ENCODE data around the gene ITIH3. TPM values are rescaled to one million over a fixed set of nuclear protein-coding genes. Genes with fewer than 3 reads are reported as not detected.

ITIH3 gene
- total RNA-seq, 1 experiment from 2014 or later: 0.37 TPM

DNA sequence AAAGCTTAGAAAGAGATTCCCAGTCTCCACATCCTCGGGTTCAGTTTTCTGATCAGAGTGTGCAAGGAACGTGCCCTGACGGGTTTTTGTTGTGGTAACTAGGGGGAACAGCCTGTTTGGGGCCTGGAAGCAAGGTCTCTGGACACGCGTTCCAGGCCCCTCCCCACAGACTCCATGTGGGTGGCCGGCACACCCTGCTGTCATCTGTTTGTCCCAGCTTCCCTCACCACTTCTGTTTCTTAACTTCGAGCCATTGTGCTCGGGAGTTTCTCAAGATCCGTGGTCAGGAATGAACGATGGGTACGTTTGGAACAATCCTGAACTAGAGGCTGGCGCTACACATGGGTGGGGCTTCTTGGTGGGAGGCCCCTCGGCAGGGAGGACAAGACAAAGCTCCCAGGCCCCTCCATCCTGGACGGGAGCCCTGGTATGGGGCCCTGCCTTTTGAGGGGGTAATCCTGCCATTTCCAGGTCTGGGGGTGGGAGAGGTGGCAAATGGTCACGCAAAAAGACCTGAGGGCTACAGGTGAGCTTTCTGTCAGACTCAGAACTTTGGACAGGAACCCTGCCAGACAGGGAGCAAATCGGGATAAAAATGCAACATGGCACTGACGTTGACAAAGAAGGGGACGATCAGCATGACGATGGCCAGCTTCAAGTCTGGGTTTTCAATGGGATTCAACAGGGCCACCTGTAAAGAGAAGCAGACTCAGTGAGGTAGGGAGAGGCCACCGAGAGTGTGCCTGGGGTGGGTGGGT lies 48.7 kb downstream of the ITIH3 start (continued):
- TF ChIP-seq IRF2 (CRISPR knock-in tag; IDR thresholded peaks at IDR 0.05; ENCODE audit: borderline replicate concordance, low read depth) (no peak), HMGA2 (CRISPR knock-in tag; IDR thresholded peaks at IDR 0.05) (no peak), KAT7 (CRISPR knock-in tag; IDR thresholded peaks at IDR 0.05; ENCODE audit: borderline replicate concordance) (no peak), ZNF232 (CRISPR knock-in tag; IDR thresholded peaks at IDR 0.05) (no peak), NR3C1 (CRISPR knock-in tag; conservative IDR thresholded peaks at IDR 0.05; ENCODE audit: low read depth) (no peak), JUN (CRISPR knock-in tag; IDR thresholded peaks at IDR 0.05) (no peak), PRRX2 (CRISPR knock-in tag; IDR thresholded peaks at IDR 0.05) (no peak)
- TF ChIP-seq, protein P1, sequence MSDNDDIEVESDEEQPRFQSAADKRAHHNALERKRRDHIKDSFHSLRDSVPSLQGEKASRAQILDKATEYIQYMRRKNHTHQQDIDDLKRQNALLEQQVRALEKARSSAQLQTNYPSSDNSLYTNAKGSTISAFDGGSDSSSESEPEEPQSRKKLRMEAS (CRISPR knock-in tag; IDR thresholded peaks at IDR 0.05): no peak

DNA sequence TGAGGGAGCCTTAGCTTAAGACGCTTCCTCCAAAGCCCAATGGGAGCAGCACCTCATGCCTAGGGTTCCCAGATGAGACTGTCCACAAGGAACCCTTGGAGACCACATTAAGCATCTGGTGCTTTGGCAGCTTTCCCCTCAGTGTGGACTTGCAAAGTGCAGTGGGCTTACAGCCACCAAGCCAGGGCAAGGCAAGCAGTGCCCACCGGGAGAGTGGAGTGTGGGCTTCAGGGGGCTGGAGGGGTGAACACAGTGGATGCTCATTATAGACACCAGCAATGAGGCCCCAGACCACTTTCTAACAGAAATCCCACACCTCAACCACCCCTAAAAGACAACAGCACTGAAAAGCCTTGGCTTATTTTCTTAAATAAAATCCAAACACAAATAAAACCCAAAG lies 49.3 kb downstream of the ITIH3 start:
- no peaks in the 10 kb centered on the region for H3K27me3 Mint-ChIP-seq (ENCODE audit: low read depth)
- no peak for ATAC-seq
- H3K4me3 Mint-ChIP-seq: no peak overlapping the region
- peaks cover 3% of the 10 kb centered on the region; the same call in 1 of the 2 replicates for H3K4me1 Mint-ChIP-seq
- H3K9me3 Mint-ChIP-seq: no peaks in the 10 kb centered on the region
- CTCF ChIA-PET: interaction anchor here (1.3 to 1.8 kb wide), 4 partner anchors 23 to 51 kb away, joined by 3 to 10 read pairs (median 4); partner anchors contain the start of gene ITIH3
- peaks cover 22% of the 10 kb centered on the region for H3K36me3 Mint-ChIP-seq
- DNase-seq (ENCODE audit: low spot score): no peak
- H3K27ac Mint-ChIP-seq: no peak overlapping the region
- POLR2A ChIA-PET: interaction anchor here (0.6 to 0.7 kb wide), 2 partner anchors 12 to 62 kb away, joined by 3 to 4 read pairs; no protein-coding TSS in a partner anchor
- no peak for TF ChIP-seq MXD4 (CRISPR knock-in tag; IDR thresholded peaks at IDR 0.05; ENCODE audit: borderline replicate concordance)
- no peak for TF ChIP-seq ZNF396 (CRISPR knock-in tag; IDR thresholded peaks at IDR 0.05; ENCODE audit: borderline replicate concordance)
- TF ChIP-seq KAT7 (CRISPR knock-in tag; IDR thresholded peaks at IDR 0.05; ENCODE audit: borderline replicate concordance): no peak
- TF ChIP-seq, protein P2, sequence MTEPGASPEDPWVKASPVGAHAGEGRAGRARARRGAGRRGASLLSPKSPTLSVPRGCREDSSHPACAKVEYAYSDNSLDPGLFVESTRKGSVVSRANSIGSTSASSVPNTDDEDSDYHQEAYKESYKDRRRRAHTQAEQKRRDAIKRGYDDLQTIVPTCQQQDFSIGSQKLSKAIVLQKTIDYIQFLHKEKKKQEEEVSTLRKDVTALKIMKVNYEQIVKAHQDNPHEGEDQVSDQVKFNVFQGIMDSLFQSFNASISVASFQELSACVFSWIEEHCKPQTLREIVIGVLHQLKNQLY (CRISPR knock-in tag; IDR thresholded peaks at IDR 0.05): no peak
- TF ChIP-seq, protein P3, sequence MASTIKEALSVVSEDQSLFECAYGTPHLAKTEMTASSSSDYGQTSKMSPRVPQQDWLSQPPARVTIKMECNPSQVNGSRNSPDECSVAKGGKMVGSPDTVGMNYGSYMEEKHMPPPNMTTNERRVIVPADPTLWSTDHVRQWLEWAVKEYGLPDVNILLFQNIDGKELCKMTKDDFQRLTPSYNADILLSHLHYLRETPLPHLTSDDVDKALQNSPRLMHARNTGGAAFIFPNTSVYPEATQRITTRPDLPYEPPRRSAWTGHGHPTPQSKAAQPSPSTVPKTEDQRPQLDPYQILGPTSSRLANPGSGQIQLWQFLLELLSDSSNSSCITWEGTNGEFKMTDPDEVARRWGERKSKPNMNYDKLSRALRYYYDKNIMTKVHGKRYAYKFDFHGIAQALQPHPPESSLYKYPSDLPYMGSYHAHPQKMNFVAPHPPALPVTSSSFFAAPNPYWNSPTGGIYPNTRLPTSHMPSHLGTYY (CRISPR knock-in tag; IDR thresholded peaks at IDR 0.05): no peak
- TF ChIP-seq, protein P4, sequence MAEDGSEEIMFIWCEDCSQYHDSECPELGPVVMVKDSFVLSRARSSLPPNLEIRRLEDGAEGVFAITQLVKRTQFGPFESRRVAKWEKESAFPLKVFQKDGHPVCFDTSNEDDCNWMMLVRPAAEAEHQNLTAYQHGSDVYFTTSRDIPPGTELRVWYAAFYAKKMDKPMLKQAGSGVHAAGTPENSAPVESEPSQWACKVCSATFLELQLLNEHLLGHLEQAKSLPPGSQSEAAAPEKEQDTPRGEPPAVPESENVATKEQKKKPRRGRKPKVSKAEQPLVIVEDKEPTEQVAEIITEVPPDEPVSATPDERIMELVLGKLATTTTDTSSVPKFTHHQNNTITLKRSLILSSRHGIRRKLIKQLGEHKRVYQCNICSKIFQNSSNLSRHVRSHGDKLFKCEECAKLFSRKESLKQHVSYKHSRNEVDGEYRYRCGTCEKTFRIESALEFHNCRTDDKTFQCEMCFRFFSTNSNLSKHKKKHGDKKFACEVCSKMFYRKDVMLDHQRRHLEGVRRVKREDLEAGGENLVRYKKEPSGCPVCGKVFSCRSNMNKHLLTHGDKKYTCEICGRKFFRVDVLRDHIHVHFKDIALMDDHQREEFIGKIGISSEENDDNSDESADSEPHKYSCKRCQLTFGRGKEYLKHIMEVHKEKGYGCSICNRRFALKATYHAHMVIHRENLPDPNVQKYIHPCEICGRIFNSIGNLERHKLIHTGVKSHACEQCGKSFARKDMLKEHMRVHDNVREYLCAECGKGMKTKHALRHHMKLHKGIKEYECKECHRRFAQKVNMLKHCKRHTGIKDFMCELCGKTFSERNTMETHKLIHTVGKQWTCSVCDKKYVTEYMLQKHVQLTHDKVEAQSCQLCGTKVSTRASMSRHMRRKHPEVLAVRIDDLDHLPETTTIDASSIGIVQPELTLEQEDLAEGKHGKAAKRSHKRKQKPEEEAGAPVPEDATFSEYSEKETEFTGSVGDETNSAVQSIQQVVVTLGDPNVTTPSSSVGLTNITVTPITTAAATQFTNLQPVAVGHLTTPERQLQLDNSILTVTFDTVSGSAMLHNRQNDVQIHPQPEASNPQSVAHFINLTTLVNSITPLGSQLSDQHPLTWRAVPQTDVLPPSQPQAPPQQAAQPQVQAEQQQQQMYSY (CRISPR knock-in tag; IDR thresholded peaks at IDR 0.05): no peak
- TF ChIP-seq ZNF423 (CRISPR knock-in tag; IDR thresholded peaks at IDR 0.05): no peak
- TF ChIP-seq ZNF263 (CRISPR knock-in tag; IDR thresholded peaks at IDR 0.05; ENCODE audit: low read depth): no peak
- TF ChIP-seq, protein P5, sequence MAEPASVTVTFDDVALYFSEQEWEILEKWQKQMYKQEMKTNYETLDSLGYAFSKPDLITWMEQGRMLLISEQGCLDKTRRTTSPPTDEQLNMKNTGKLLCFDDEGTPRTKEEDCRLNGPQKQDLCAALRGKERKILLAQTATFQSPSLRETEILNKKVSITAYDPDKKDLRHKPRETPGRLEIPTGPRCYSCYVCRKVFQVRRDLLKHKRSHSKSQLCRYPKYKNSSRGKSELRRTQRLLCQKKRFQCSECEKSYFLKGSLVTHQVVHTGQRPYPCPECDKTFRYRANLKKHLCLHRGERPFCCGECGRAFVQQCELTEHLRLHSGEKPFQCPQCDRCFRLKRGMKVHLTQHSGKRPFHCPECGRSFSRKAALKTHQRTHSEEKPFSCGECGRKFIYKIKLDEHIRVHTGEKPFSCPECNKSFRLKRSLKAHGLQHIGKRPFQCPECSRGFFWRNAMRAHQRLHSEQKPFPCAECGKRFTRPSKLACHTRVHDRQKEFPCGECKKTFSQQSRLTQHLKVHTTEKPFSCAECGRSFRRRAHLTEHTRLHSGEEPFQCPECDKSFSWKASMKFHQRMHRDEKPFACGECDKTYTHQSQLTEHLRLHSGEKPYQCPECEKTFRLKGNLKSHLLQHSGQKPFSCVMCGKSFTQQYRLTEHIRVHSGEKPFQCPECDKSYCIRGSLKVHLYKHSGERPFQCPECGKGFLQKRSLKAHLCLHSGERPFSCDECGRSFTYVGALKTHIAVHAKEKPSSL (CRISPR knock-in tag; conservative IDR thresholded peaks at IDR 0.05): no peak
- TF ChIP-seq, protein P6, sequence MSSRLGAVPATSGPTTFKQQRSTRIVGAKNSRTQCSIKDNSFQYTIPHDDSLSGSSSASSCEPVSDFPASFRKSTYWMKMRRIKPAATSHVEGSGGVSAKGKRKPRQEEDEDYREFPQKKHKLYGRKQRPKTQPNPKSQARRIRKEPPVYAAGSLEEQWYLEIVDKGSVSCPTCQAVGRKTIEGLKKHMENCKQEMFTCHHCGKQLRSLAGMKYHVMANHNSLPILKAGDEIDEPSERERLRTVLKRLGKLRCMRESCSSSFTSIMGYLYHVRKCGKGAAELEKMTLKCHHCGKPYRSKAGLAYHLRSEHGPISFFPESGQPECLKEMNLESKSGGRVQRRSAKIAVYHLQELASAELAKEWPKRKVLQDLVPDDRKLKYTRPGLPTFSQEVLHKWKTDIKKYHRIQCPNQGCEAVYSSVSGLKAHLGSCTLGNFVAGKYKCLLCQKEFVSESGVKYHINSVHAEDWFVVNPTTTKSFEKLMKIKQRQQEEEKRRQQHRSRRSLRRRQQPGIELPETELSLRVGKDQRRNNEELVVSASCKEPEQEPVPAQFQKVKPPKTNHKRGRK (CRISPR knock-in tag; IDR thresholded peaks at IDR 0.05; ENCODE audit: borderline replicate concordance): no peak
- TF ChIP-seq, protein P7, sequence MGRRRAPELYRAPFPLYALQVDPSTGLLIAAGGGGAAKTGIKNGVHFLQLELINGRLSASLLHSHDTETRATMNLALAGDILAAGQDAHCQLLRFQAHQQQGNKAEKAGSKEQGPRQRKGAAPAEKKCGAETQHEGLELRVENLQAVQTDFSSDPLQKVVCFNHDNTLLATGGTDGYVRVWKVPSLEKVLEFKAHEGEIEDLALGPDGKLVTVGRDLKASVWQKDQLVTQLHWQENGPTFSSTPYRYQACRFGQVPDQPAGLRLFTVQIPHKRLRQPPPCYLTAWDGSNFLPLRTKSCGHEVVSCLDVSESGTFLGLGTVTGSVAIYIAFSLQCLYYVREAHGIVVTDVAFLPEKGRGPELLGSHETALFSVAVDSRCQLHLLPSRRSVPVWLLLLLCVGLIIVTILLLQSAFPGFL (CRISPR knock-in tag; IDR thresholded peaks at IDR 0.05; ENCODE audit: borderline replicate concordance): no peak
- no peak for TF ChIP-seq TEAD1 (CRISPR knock-in tag; IDR thresholded peaks at IDR 0.05)
- TF ChIP-seq, protein P8, sequence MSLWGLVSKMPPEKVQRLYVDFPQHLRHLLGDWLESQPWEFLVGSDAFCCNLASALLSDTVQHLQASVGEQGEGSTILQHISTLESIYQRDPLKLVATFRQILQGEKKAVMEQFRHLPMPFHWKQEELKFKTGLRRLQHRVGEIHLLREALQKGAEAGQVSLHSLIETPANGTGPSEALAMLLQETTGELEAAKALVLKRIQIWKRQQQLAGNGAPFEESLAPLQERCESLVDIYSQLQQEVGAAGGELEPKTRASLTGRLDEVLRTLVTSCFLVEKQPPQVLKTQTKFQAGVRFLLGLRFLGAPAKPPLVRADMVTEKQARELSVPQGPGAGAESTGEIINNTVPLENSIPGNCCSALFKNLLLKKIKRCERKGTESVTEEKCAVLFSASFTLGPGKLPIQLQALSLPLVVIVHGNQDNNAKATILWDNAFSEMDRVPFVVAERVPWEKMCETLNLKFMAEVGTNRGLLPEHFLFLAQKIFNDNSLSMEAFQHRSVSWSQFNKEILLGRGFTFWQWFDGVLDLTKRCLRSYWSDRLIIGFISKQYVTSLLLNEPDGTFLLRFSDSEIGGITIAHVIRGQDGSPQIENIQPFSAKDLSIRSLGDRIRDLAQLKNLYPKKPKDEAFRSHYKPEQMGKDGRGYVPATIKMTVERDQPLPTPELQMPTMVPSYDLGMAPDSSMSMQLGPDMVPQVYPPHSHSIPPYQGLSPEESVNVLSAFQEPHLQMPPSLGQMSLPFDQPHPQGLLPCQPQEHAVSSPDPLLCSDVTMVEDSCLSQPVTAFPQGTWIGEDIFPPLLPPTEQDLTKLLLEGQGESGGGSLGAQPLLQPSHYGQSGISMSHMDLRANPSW (CRISPR knock-in tag; conservative IDR thresholded peaks at IDR 0.05; ENCODE audit: low read depth): no peak

All from WTC11 (cell line).